K562 (cell line): ENCODE data around the gene POLR3H. TPM values are rescaled to one million over a fixed set of nuclear protein-coding genes. Genes with fewer than 3 reads are reported as not detected.
A peak's percentile ranks its signal among the peaks of the same experiment; 100 is the strongest.

Experiments
- ATF1 ChIP-seq, 2 experiments: fragments of 450-650 bp in 1 of 2; IDR thresholded peaks; 2 replicates each; pipeline ENCODE4 v1.6.1; 2016; ENCODE audit warnings: missing compliant biosample characterization in 1 of 2, missing genetic modification characterization in 1 of 2
- ELF4 ChIP-seq: fragments of 450-650 bp; formaldehyde crosslinking; IDR thresholded peaks from 2 replicates; pipeline ENCODE4 v1.4.0; 2022; ENCODE audit warnings: missing genetic modification characterization
- EP300 ChIP-seq: IDR thresholded peaks from 2 replicates; pipeline ENCODE4 v1.6.1; 2012; ENCODE audit warnings: low read length, improper control_type of control experiment
- FOXA3 ChIP-seq, 2 experiments: fragments of 450-650 bp in 1 of 2; sonication (generic) in 1 of 2; formaldehyde crosslinking; IDR thresholded peaks in 1 of 2; conservative IDR thresholded peaks in 1 of 2; 2 replicates each; pipeline versions ENCODE4 v1.4.0 to v1.8.0; 2020 to 2022; ENCODE audit warnings: mild to moderate bottlenecking in 2 of 2, missing genetic modification reagents in 1 of 2
- HDAC2 ChIP-seq: fragments of 450-650 bp; IDR thresholded peaks from 2 replicates; pipeline ENCODE4 v1.6.1; 2016; ENCODE audit warnings: mild to moderate bottlenecking
- KAT7 ChIP-seq: sonication (generic); formaldehyde crosslinking; IDR thresholded peaks from 2 replicates; pipeline ENCODE4 v1.8.0; 2022; ENCODE audit warnings: missing genetic modification reagents, mild to moderate bottlenecking, borderline replicate concordance
- KAT8 ChIP-seq: fragments of 450-650 bp; IDR thresholded peaks from 2 replicates; pipeline ENCODE4 v1.6.1; 2016; ENCODE audit warnings: low read depth, mild to moderate bottlenecking
- KLF1 ChIP-seq: fragments of 450-650 bp; IDR thresholded peaks from 2 replicates; pipeline ENCODE4 v1.6.1; 2016; ENCODE audit warnings: missing genetic modification characterization, missing compliant biosample characterization
- NFIX ChIP-seq: fragments of 250-450 bp; sonication (Bioruptor Pico); IDR thresholded peaks from 2 replicates; pipeline ENCODE4 v1.4.0; 2020; ENCODE audit warnings: low read depth, mild to moderate bottlenecking, moderate library complexity
- PATZ1 ChIP-seq: fragments of 250-450 bp; sonication (Bioruptor Pico); IDR thresholded peaks from 2 replicates; pipeline ENCODE4 v1.5.0; 2020; ENCODE audit warnings: mild to moderate bottlenecking, borderline replicate concordance
- POLR2B ChIP-seq: fragments of 450-650 bp; IDR thresholded peaks from 2 replicates; pipeline ENCODE4 v1.6.1; 2018; ENCODE audit warnings: low read depth; ENCODE audit not compliant: partially characterized antibody
- RBBP5 ChIP-seq: fragments of 200-600 bp; sonication (generic); IDR thresholded peaks from 2 replicates; pipeline ENCODE4 v1.6.1; 2012; ENCODE audit warnings: borderline replicate concordance, mild to moderate bottlenecking, low read length, control low read depth, inconsistent platforms; ENCODE audit not compliant: insufficient read depth, poor library complexity, severe bottlenecking
- RNF2 ChIP-seq: sonication (generic); IDR thresholded peaks from 2 replicates; pipeline ENCODE4 v1.6.1; 2016
- U2AF2 ChIP-seq: fragments of 200-400 bp; formaldehyde crosslinking; optimal IDR thresholded peaks from 2 replicates; pipeline ENCODE3; 2017; ENCODE audit warnings: low read depth, mild to moderate bottlenecking, low read length
- ZHX1 ChIP-seq: fragments of 150-350 bp; conservative IDR thresholded peaks from 2 replicates; pipeline ENCODE4 v1.6.1; 2014; ENCODE audit warnings: low read length
- polyA plus RNA-seq, 8 experiments: library from polyadenylated mRNA; depleted of rRNA in 4 of 8; stranded (reverse) in 5 of 8; unstranded in 3 of 8; fragments of >200 nt; fragmentation: Nextera tagmentation in 2 of 8; fragmentation: Illumina TruSeq in 1 of 8; extraction: Ambion mirVana in 2 of 8; extraction: Trizol in 1 of 8; gene quantifications; 2 replicates each; pipeline versions ENCODE4 v1.2.1 to v1.2.3, GENCODE V29; 2011 to 2014; ENCODE audit warnings: inconsistent platforms in 1 of 8, missing spikeins in 1 of 8
- total RNA-seq, 7 experiments: library from RNA; depleted of rRNA in 6 of 7; stranded (reverse); fragments of >200 nt in 6 of 7; fragmentation: Illumina TruSeq in 2 of 7; extraction: Trizol in 2 of 7; gene quantifications; 2 replicates each; pipeline versions ENCODE4 v1.2.1 to v1.2.3, GENCODE V29; 2011 to 2021; ENCODE audit warnings: low replicate concordance in 1 of 7
- TF ChIP-seq, protein P1 (sequence below): fragments of 250-450 bp; sonication (Bioruptor Pico); IDR thresholded peaks from 2 replicates; pipeline ENCODE4 v1.5.1; 2021; ENCODE audit warnings: mild to moderate bottlenecking
- TF ChIP-seq, protein P2 (sequence below): sonication (generic); formaldehyde crosslinking; IDR thresholded peaks from 2 replicates; pipeline ENCODE4 v1.8.0; 2022; ENCODE audit warnings: missing genetic modification reagents, mild to moderate bottlenecking, borderline replicate concordance
- TF ChIP-seq, protein P3 (sequence below): fragments of 250-450 bp; sonication (Bioruptor Pico); IDR thresholded peaks from 2 replicates; pipeline ENCODE4 v1.8.0; 2022; ENCODE audit warnings: inconsistent platforms

POLR3H gene
- total and polyA plus RNA-seq, 9 of the 15 experiments (the other 6 are each of a cell fraction or from before 2014, with no cell fraction given), result 5.3 to 48.4 (median 22.2) TPM

GRCh38 chr22:41523464-41524221, 20.6 kb downstream of the POLR3H start (continued):
- TF ChIP-seq PATZ1 (CRISPR knock-in tag), result no peak
- TF ChIP-seq ATF1 (CRISPR knock-in tag; IDR thresholded peaks at IDR 0.05), result no peak
- TF ChIP-seq ATF1 (tag; IDR thresholded peaks at IDR 0.05), result peak; percentile 73
- TF ChIP-seq RNF2, result peak; percentile 86
- TF ChIP-seq KAT8, result no peak
- peak; percentile 52 for TF ChIP-seq KAT7 (CRISPR knock-in tag)
- peak; percentile 59; the same call in 1 of the 2 replicates for TF ChIP-seq HDAC2
- no peak for TF ChIP-seq KLF1 (tag)
- TF ChIP-seq EP300, result peak; percentile 82
- no peak for TF ChIP-seq POLR2B
- TF ChIP-seq, protein P1, sequence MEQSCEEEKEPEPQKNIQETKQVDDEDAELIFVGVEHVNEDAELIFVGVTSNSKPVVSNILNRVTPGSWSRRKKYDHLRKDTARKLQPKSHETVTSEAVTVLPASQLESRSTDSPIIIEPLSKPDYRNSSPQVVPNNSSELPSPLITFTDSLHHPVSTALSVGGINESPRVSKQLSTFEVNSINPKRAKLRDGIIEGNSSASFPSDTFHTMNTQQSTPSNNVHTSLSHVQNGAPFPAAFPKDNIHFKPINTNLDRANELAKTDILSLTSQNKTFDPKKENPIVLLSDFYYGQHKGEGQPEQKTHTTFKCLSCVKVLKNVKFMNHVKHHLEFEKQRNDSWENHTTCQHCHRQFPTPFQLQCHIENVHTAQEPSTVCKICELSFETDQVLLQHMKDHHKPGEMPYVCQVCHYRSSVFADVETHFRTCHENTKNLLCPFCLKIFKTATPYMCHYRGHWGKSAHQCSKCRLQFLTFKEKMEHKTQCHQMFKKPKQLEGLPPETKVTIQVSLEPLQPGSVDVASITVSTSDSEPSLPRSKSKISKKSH (CRISPR knock-in tag), result no peak
- TF ChIP-seq ELF4 (CRISPR knock-in tag), result no peak
- TF ChIP-seq, protein P2, sequence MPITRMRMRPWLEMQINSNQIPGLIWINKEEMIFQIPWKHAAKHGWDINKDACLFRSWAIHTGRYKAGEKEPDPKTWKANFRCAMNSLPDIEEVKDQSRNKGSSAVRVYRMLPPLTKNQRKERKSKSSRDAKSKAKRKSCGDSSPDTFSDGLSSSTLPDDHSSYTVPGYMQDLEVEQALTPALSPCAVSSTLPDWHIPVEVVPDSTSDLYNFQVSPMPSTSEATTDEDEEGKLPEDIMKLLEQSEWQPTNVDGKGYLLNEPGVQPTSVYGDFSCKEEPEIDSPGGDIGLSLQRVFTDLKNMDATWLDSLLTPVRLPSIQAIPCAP (CRISPR knock-in tag), result no peak
- TF ChIP-seq RBBP5, result peak; percentile 27
- no peak for TF ChIP-seq ZHX1
- TF ChIP-seq, protein P3, sequence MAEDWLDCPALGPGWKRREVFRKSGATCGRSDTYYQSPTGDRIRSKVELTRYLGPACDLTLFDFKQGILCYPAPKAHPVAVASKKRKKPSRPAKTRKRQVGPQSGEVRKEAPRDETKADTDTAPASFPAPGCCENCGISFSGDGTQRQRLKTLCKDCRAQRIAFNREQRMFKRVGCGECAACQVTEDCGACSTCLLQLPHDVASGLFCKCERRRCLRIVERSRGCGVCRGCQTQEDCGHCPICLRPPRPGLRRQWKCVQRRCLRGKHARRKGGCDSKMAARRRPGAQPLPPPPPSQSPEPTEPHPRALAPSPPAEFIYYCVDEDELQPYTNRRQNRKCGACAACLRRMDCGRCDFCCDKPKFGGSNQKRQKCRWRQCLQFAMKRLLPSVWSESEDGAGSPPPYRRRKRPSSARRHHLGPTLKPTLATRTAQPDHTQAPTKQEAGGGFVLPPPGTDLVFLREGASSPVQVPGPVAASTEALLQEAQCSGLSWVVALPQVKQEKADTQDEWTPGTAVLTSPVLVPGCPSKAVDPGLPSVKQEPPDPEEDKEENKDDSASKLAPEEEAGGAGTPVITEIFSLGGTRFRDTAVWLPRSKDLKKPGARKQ (CRISPR knock-in tag), result no peak
- TF ChIP-seq FOXA3 (CRISPR knock-in tag; conservative IDR thresholded peaks at IDR 0.05 in 1 of 2, IDR thresholded peaks at IDR 0.05 in 1 of 2), result no peak
- no peak for TF ChIP-seq NFIX
- no peak for TF ChIP-seq U2AF2
